Measurements from ENCODE around the gene C11orf42.

DNA sequence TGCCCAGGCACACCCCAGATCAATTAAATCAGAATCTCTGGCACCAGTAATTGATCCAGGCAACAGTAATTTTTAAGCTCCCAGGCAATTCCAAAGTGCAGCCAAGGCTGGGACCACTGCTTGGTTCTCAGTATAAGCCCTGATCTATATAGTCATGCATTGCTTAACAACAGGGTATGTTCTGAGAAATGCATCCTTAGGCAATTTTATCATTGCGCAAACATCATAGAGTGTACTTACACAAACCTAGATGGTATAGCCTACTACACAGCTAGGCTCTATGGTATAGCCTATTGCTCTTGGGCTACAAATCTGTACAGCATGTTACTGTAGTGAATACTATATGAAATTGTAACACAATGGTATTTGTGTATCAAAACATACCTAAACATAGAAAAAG, 651 bp upstream of the C11orf42 start:
- TF ChIP-seq, protein P1, sequence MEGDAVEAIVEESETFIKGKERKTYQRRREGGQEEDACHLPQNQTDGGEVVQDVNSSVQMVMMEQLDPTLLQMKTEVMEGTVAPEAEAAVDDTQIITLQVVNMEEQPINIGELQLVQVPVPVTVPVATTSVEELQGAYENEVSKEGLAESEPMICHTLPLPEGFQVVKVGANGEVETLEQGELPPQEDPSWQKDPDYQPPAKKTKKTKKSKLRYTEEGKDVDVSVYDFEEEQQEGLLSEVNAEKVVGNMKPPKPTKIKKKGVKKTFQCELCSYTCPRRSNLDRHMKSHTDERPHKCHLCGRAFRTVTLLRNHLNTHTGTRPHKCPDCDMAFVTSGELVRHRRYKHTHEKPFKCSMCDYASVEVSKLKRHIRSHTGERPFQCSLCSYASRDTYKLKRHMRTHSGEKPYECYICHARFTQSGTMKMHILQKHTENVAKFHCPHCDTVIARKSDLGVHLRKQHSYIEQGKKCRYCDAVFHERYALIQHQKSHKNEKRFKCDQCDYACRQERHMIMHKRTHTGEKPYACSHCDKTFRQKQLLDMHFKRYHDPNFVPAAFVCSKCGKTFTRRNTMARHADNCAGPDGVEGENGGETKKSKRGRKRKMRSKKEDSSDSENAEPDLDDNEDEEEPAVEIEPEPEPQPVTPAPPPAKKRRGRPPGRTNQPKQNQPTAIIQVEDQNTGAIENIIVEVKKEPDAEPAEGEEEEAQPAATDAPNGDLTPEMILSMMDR (IDR thresholded peaks at IDR 0.05; ENCODE audit: extremely low read depth in 1 of 2, insufficient read depth in 1 of 2, low read depth in 1 of 2, low read length in 2 of 2): no peak
- TF ChIP-seq EZH2 (IDR thresholded peaks at IDR 0.05; ENCODE audit: borderline replicate concordance, low read depth, low read length, severe bottlenecking) (no peak), POLR2A (IDR thresholded peaks at IDR 0.05; ENCODE audit: low read depth, low read length) (no peak), POLR2AphosphoS5 (IDR thresholded peaks at IDR 0.05; ENCODE audit: insufficient read depth, low read depth, low read length) (no peak), FOS (IDR thresholded peaks at IDR 0.05; ENCODE audit: borderline replicate concordance, insufficient read depth, low read length) (no peak), GATA2 (IDR thresholded peaks at IDR 0.05; ENCODE audit: insufficient read depth, insufficient read length, low read depth, low read length) (no peak)
- TF ChIP-seq, protein P2, sequence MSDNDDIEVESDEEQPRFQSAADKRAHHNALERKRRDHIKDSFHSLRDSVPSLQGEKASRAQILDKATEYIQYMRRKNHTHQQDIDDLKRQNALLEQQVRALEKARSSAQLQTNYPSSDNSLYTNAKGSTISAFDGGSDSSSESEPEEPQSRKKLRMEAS (IDR thresholded peaks at IDR 0.05; ENCODE audit: insufficient read depth, insufficient read length): no peak

All from endothelial cell of umbilical vein (primary cell).